GM06990 (cell line): ENCODE data around the gene DGKD.
"Not testable (repeated sequence)": the region's sequence is repeated elsewhere in the genome, so short reads cannot be mapped to it uniquely, and the experiment has no call there.

Source experiments
- DNase-seq: peaks from one replicate; pipeline ENCODE4 v3.0.0-alpha.2; 2011; ENCODE audit not compliant: insufficient read length; ENCODE audit errors: extremely low read depth
- H3K27me3 ChIP-seq: replicated peaks from 2 replicates; pipeline ENCODE4 v1.6.0; 2011; ENCODE audit warnings: low read length; ENCODE audit not compliant: control insufficient read depth, insufficient read depth
- H3K36me3 ChIP-seq: 2 replicates; pipeline ENCODE4 v1.5.1; 2011; ENCODE audit warnings: low read length; ENCODE audit not compliant: control insufficient read depth, insufficient read depth
- H3K4me3 ChIP-seq: replicated peaks from 2 replicates; pipeline ENCODE4 v1.5.1; 2011; ENCODE audit warnings: low read depth, mild to moderate bottlenecking, control low read depth, low read length
- CTCF ChIP-seq: IDR thresholded peaks from 2 replicates; pipeline ENCODE4 v1.5.1; 2011; ENCODE audit warnings: low read length, control low read depth, mild to moderate bottlenecking, inconsistent platforms; ENCODE audit not compliant: insufficient read depth, poor library complexity, severe bottlenecking

Gene DGKD

GRCh38 chr2:233331536-233331935, 22.8 kb upstream of the DGKD start:
- no peaks in the 10 kb centered on the region; the same call in 1 of the 2 replicates for H3K36me3 ChIP-seq
- DNase-seq: peak; percentile 81
- no peak overlapping the region for H3K4me3 ChIP-seq
- no peak for TF ChIP-seq CTCF
- no peaks in the 10 kb centered on the region for H3K27me3 ChIP-seq

- Histone ChIP-seq H3K4me3 (no peak overlapping the region), H3K27me3 (no peaks in the 10 kb centered on the region), H3K36me3 (no peaks in the 10 kb centered on the region; the same call in 1 of the 2 replicates)
- DNase-seq: no peak
- no peak for TF ChIP-seq CTCF
These were observed 22.2 kb upstream of the DGKD start for GRCh38 chr2:233332125-233332524.

GRCh38 chr2:233334915-233335314, 19.4 kb upstream of the DGKD start:
- Histone ChIP-seq H3K27me3 (no peaks in the 10 kb centered on the region), H3K4me3 (no peak overlapping the region), H3K36me3 (no peaks in the 10 kb centered on the region; the same call in 1 of the 2 replicates)
- no peak for TF ChIP-seq CTCF
- DNase-seq: no peak

GRCh38 chr2:233336091-233336490, 18.2 kb upstream of the DGKD start:
- H3K4me3 ChIP-seq, DNase-seq, H3K27me3 ChIP-seq, H3K36me3 ChIP-seq: not testable (repeated sequence)

- H3K27me3 ChIP-seq: no peaks in the 10 kb centered on the region
- no peak overlapping the region for H3K4me3 ChIP-seq
- H3K36me3 ChIP-seq: no peaks in the 10 kb centered on the region; the same call in 1 of the 2 replicates
- TF ChIP-seq CTCF: no peak
- DNase-seq: no peak
These were observed 17.8 kb upstream of the DGKD start for GRCh38 chr2:233336541-233336940.

- no peak for TF ChIP-seq CTCF
- no peaks in the 10 kb centered on the region; the same call in 1 of the 2 replicates for H3K36me3 ChIP-seq
- no peak for DNase-seq
- H3K4me3 ChIP-seq: no peak overlapping the region
- no peaks in the 10 kb centered on the region for H3K27me3 ChIP-seq
These were observed 16.2 kb upstream of the DGKD start for GRCh38 chr2:233338046-233338445.
